K562 (cell line): ENCODE data around the gene NEB. TPM values are rescaled to one million over a fixed set of nuclear protein-coding genes. Genes with fewer than 3 reads are reported as not detected.

Experiments used
- FOXJ3 ChIP-seq: sonication (generic); formaldehyde crosslinking; IDR thresholded peaks from 2 replicates; pipeline ENCODE4 v1.4.0; 2020; ENCODE audit warnings: mild to moderate bottlenecking, missing genetic modification reagents
- HSF4 ChIP-seq: fragments of 250-450 bp; sonication (Bioruptor Pico); IDR thresholded peaks from 2 replicates; pipeline ENCODE4 v2.1.2; 2022; ENCODE audit warnings: mild to moderate bottlenecking, moderate library complexity, borderline replicate concordance
- MEF2D ChIP-seq: conservative IDR thresholded peaks from 2 replicates; pipeline ENCODE4 v1.6.1; 2016; ENCODE audit warnings: low read depth, missing genetic modification characterization, missing compliant biosample characterization
- PPARD ChIP-seq: fragments of 250-450 bp; sonication (Bioruptor Pico); IDR thresholded peaks from 2 replicates; pipeline ENCODE4 v1.8.0; 2022; ENCODE audit warnings: inconsistent platforms, mild to moderate bottlenecking, moderate library complexity
- ZNF445 ChIP-seq: fragments of 250-450 bp; sonication (Bioruptor Pico); IDR thresholded peaks from 2 replicates; pipeline ENCODE4 v1.4.0; 2020; ENCODE audit warnings: low read depth, mild to moderate bottlenecking, moderate library complexity
- polyA plus RNA-seq, 8 experiments: library from polyadenylated mRNA; depleted of rRNA in 4 of 8; stranded (reverse) in 5 of 8; unstranded in 3 of 8; fragments of >200 nt; fragmentation: Nextera tagmentation in 2 of 8; fragmentation: Illumina TruSeq in 1 of 8; extraction: Ambion mirVana in 2 of 8; extraction: Trizol in 1 of 8; gene quantifications; 2 replicates each; pipeline versions ENCODE4 v1.2.1 to v1.2.3, GENCODE V29; 2011 to 2014; ENCODE audit warnings: inconsistent platforms in 1 of 8, missing spikeins in 1 of 8
- total RNA-seq, 7 experiments: library from RNA; depleted of rRNA in 6 of 7; stranded (reverse); fragments of >200 nt in 6 of 7; fragmentation: Illumina TruSeq in 2 of 7; extraction: Trizol in 2 of 7; gene quantifications; 2 replicates each; pipeline versions ENCODE4 v1.2.1 to v1.2.3, GENCODE V29; 2011 to 2021; ENCODE audit warnings: low replicate concordance in 1 of 7
- TF ChIP-seq, protein P1 (sequence below), 2 experiments: fragments of 450-650 bp in 1 of 2; sonication (generic) in 1 of 2; formaldehyde crosslinking in 1 of 2; IDR thresholded peaks; 2 replicates each; pipeline versions ENCODE4 v1.7.1 to v1.9.0; 2016 to 2022; ENCODE audit warnings: inconsistent platforms in 1 of 2, mild to moderate bottlenecking in 1 of 2, missing genetic modification reagents in 1 of 2
- TF ChIP-seq, protein P2 (sequence below): sonication (generic); formaldehyde crosslinking; IDR thresholded peaks from 2 replicates; pipeline ENCODE4 v1.8.0; 2022; ENCODE audit warnings: mild to moderate bottlenecking, missing genetic modification reagents
- TF ChIP-seq, protein P3 (sequence below): fragments of 450-650 bp; formaldehyde crosslinking; IDR thresholded peaks from 2 replicates; pipeline ENCODE4 v1.4.0; 2022; ENCODE audit warnings: missing genetic modification characterization
- TF ChIP-seq, protein P4 (sequence below), 2 experiments: fragments of 450-650 bp; conservative IDR thresholded peaks; 2 replicates each; pipeline ENCODE4 v1.6.1; 2017; ENCODE audit warnings: mild to moderate bottlenecking in 2 of 2, moderate library complexity in 2 of 2
- TF ChIP-seq, protein P5 (sequence below): fragments of 250-450 bp; sonication (Bioruptor Pico); IDR thresholded peaks from 2 replicates; pipeline ENCODE4 v1.4.0; 2020; ENCODE audit warnings: mild to moderate bottlenecking

Gene NEB
- total and polyA plus RNA-seq, 9 of the 15 experiments (the other 6 are each of a cell fraction or from before 2014, with no cell fraction given): 1.7 to 3.8 (median 2.9) TPM

DNA sequence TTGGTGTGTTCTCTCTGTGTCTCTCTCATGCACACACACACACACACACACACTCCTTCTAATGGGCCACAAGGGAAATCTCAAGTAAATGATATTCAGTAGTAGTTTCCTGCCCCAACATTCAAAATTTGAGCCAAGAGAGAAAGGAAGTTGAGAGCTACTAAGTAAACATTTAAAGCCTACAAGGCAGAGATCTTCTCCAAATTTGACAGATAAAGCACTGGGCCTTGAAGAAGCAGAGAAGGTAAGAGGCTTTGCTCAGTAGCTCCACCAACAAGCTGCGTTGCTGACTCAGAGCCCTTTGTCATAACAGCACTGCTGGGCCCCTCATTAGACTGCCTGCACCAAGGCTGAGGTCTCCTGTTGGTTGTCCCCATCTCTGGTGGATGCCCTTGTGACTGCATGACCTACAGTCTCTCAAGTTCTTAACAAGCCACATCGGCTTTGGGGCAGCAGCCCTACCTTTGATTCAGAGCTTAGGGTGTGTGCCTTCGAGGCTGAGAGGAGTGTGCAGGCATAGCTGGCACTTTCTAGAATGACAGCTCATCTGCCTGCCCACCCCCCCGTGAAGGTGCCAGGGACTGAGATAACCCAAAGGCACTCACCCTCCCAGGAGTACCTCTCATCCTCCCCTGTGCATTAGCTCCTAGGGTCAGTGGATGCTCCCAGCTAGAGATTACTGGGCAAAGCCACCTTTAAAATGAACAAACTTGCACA, 32.3 kb upstream of the NEB start (continued):
- TF ChIP-seq, protein P1, sequence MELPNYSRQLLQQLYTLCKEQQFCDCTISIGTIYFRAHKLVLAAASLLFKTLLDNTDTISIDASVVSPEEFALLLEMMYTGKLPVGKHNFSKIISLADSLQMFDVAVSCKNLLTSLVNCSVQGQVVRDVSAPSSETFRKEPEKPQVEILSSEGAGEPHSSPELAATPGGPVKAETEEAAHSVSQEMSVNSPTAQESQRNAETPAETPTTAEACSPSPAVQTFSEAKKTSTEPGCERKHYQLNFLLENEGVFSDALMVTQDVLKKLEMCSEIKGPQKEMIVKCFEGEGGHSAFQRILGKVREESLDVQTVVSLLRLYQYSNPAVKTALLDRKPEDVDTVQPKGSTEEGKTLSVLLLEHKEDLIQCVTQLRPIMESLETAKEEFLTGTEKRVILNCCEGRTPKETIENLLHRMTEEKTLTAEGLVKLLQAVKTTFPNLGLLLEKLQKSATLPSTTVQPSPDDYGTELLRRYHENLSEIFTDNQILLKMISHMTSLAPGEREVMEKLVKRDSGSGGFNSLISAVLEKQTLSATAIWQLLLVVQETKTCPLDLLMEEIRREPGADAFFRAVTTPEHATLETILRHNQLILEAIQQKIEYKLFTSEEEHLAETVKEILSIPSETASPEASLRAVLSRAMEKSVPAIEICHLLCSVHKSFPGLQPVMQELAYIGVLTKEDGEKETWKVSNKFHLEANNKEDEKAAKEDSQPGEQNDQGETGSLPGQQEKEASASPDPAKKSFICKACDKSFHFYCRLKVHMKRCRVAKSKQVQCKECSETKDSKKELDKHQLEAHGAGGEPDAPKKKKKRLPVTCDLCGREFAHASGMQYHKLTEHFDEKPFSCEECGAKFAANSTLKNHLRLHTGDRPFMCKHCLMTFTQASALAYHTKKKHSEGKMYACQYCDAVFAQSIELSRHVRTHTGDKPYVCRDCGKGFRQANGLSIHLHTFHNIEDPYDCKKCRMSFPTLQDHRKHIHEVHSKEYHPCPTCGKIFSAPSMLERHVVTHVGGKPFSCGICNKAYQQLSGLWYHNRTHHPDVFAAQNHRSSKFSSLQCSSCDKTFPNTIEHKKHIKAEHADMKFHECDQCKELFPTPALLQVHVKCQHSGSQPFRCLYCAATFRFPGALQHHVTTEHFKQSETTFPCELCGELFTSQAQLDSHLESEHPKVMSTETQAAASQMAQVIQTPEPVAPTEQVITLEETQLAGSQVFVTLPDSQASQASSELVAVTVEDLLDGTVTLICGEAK (IDR thresholded peaks at IDR 0.05): no peak
- TF ChIP-seq, protein P1 (CRISPR knock-in tag; IDR thresholded peaks at IDR 0.05): no peak
- TF ChIP-seq PPARD (CRISPR knock-in tag): no peak
- TF ChIP-seq, protein P2, sequence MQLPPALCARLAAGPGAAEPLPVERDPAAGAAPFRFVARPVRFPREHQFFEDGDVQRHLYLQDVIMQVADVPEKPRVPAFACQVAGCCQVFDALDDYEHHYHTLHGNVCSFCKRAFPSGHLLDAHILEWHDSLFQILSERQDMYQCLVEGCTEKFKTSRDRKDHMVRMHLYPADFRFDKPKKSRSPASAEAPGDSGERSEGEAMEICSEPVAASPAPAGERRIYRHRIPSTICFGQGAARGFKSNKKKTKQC (CRISPR knock-in tag): 0 out of 2 replicates have a peak, but pooled peaks have one; percentile 28
- TF ChIP-seq MEF2D (tag): no peak
- TF ChIP-seq, protein P3, sequence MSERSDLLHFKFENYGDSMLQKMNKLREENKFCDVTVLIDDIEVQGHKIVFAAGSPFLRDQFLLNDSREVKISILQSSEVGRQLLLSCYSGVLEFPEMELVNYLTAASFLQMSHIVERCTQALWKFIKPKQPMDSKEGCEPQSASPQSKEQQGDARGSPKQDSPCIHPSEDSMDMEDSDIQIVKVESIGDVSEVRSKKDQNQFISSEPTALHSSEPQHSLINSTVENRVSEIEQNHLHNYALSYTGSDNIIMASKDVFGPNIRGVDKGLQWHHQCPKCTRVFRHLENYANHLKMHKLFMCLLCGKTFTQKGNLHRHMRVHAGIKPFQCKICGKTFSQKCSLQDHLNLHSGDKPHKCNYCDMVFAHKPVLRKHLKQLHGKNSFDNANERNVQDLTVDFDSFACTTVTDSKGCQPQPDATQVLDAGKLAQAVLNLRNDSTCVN (CRISPR knock-in tag): no peak
- TF ChIP-seq, protein P4, sequence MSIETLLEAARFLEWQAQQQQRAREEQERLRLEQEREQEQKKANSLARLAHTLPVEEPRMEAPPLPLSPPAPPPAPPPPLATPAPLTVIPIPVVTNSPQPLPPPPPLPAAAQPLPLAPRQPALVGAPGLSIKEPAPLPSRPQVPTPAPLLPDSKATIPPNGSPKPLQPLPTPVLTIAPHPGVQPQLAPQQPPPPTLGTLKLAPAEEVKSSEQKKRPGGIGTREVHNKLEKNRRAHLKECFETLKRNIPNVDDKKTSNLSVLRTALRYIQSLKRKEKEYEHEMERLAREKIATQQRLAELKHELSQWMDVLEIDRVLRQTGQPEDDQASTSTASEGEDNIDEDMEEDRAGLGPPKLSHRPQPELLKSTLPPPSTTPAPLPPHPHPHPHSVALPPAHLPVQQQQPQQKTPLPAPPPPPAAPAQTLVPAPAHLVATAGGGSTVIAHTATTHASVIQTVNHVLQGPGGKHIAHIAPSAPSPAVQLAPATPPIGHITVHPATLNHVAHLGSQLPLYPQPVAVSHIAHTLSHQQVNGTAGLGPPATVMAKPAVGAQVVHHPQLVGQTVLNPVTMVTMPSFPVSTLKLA (conservative IDR thresholded peaks at IDR 0.05): 0 out of 4 replicates have a peak, but pooled peaks of 1 of the 2 experiments have one; percentile 8
- TF ChIP-seq HSF4: 0 out of 2 replicates have a peak, but pooled peaks have one; percentile 42
- no peak for TF ChIP-seq FOXJ3
- TF ChIP-seq, protein P5, sequence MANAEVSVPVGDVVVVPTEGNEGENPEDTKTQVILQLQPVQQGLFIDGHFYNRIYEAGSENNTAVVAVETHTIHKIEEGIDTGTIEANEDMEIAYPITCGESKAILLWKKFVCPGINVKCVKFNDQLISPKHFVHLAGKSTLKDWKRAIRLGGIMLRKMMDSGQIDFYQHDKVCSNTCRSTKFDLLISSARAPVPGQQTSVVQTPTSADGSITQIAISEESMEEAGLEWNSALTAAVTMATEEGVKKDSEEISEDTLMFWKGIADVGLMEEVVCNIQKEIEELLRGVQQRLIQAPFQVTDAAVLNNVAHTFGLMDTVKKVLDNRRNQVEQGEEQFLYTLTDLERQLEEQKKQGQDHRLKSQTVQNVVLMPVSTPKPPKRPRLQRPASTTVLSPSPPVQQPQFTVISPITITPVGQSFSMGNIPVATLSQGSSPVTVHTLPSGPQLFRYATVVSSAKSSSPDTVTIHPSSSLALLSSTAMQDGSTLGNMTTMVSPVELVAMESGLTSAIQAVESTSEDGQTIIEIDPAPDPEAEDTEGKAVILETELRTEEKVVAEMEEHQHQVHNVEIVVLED (CRISPR knock-in tag): no peak
- TF ChIP-seq ZNF445: no peak
